GM19468 (cell line): ENCODE measurements around the gene JTB.

Experiments used
- ATAC-seq: cut with Tn5 transposase; IDR thresholded peaks from one replicate; pipeline ENCODE4 v1.9.1; 2021; ENCODE audit warnings: mild to moderate bottlenecking, moderate library complexity, moderate number of reproducible peaks; ENCODE audit not compliant: unreplicated experiment; ENCODE audit errors: extremely low read depth

JTB gene

GRCh38 chr1:153936011-153936802, 41.3 kb downstream of the JTB start:
- ATAC-seq, result no peak

- ATAC-seq, result no peak
Observed at GRCh38 chr1:153934746-153935145, 42.7 kb downstream of the JTB start.

- no peak for ATAC-seq
Observed at GRCh38 chr1:153933955-153934354, 43.5 kb downstream of the JTB start.

GRCh38 chr1:153933430-153933829, 44.0 kb downstream of the JTB start:
- ATAC-seq, result no peak

GRCh38 chr1:153932156-153933131, 45.0 kb downstream of the JTB start:
- no peak for ATAC-seq

- no peak for ATAC-seq
Observed at GRCh38 chr1:153929981-153930948, 47.2 kb downstream of the JTB start.

- ATAC-seq, result no peak
Observed at GRCh38 chr1:153929426-153929825, 48.0 kb downstream of the JTB start.

- no peak for ATAC-seq
Observed at GRCh38 chr1:153928791-153929341, 48.6 kb downstream of the JTB start.

GRCh38 chr1:153928245-153928644, 49.2 kb downstream of the JTB start:
- no peak for ATAC-seq

- no peak for ATAC-seq
Observed at GRCh38 chr1:153926405-153926804, 51.1 kb downstream of the JTB start.
